Measurements from ENCODE around the gene CNOT4.
"Not testable (repeated sequence)": the region's sequence is repeated elsewhere in the genome, so short reads cannot be mapped to it uniquely, and the experiment has no call there.

Gene CNOT4

GRCh38 chr7:135512135-135512887 is 2.4 kb upstream of the CNOT4 start:
- peak; percentile 79 for DNase-seq

- DNase-seq = no peak
Measured at GRCh38 chr7:135510592-135511183, 786 bp upstream of the CNOT4 start.

- no peak for DNase-seq
Measured at GRCh38 chr7:135509589-135509838, 388 bp downstream of the CNOT4 start.

GRCh38 chr7:135508883-135509588 is 866 bp downstream of the CNOT4 start:
- DNase-seq = peak; percentile 49

GRCh38 chr7:135501402-135501801 is 8.5 kb downstream of the CNOT4 start:
- DNase-seq = no peak

GRCh38 chr7:135499818-135500217 is 10.1 kb downstream of the CNOT4 start:
- no peak for DNase-seq

GRCh38 chr7:135497161-135497560 is 12.7 kb downstream of the CNOT4 start:
- DNase-seq = not testable (repeated sequence)

GRCh38 chr7:135493362-135493761 is 16.5 kb downstream of the CNOT4 start:
- DNase-seq = no peak

- no peak for DNase-seq
Measured at GRCh38 chr7:135492151-135492550, 17.8 kb downstream of the CNOT4 start.

- no peak for DNase-seq
Measured at GRCh38 chr7:135490783-135491182, 19.1 kb downstream of the CNOT4 start.

GRCh38 chr7:135489791-135490190 is 20.1 kb downstream of the CNOT4 start:
- DNase-seq = no peak

- no peak for DNase-seq
Measured at GRCh38 chr7:135486261-135486920, 23.5 kb downstream of the CNOT4 start.

- no peak for DNase-seq
Measured at GRCh38 chr7:135481598-135481979, 28.3 kb downstream of the CNOT4 start.

GRCh38 chr7:135480966-135481597 is 28.8 kb downstream of the CNOT4 start:
- no peak for DNase-seq

- no peak for DNase-seq
Measured at GRCh38 chr7:135475521-135475920, 34.4 kb downstream of the CNOT4 start.

- DNase-seq = not testable (repeated sequence)
Measured at GRCh38 chr7:135469705-135470104, 40.2 kb downstream of the CNOT4 start.

- DNase-seq = no peak
Measured at GRCh38 chr7:135467207-135467711, 42.6 kb downstream of the CNOT4 start.

GRCh38 chr7:135466442-135467206 is 43.3 kb downstream of the CNOT4 start:
- no peak for DNase-seq

- DNase-seq = no peak
Measured at GRCh38 chr7:135463908-135464307, 46.0 kb downstream of the CNOT4 start.

GRCh38 chr7:135459951-135460567 is 49.8 kb downstream of the CNOT4 start:
- no peak for DNase-seq

GRCh38 chr7:135459076-135459475 is 50.8 kb downstream of the CNOT4 start:
- DNase-seq = no peak

GRCh38 chr7:135454060-135454459 is 55.8 kb downstream of the CNOT4 start:
- DNase-seq = no peak
